Smooth muscle cell (in vitro differentiated cells): Measurements from ENCODE around the gene ATG7. TPM values are rescaled to one million over a fixed set of nuclear protein-coding genes. Genes with fewer than 3 reads are reported as not detected.

Experiments
- DNase-seq: peaks from one replicate; lab custom pipeline; 2025; ENCODE audit not compliant: unreplicated experiment; lab: John Stamatoyannopoulos, UW
- H2AFZ ChIP-seq: fragments of 200-600 bp; sonication (generic); 2 replicates; pipeline ENCODE4 v1.6.0; 2016; ENCODE audit warnings: antibody characterized with exemption, low read depth, mild to moderate bottlenecking
- H3F3A ChIP-seq: fragments of 200-600 bp; sonication (generic); 2 replicates; pipeline ENCODE4 v1.6.0; 2017; ENCODE audit warnings: antibody characterized with exemption, low read depth
- H3K27ac ChIP-seq: fragments of 200-600 bp; sonication (generic); 2 replicates; pipeline ENCODE4 v1.5.1; 2016; ENCODE audit warnings: low read depth, mild to moderate bottlenecking
- H3K27me3 ChIP-seq: fragments of 200-600 bp; sonication (generic); 2 replicates; pipeline ENCODE4 v1.6.1; 2016; ENCODE audit warnings: low read depth, mild to moderate bottlenecking
- H3K36me3 ChIP-seq: fragments of 200-600 bp; sonication (generic); 2 replicates; pipeline ENCODE4 v1.5.1; 2016; ENCODE audit warnings: low read depth
- H3K4me1 ChIP-seq: fragments of 200-600 bp; sonication (generic); 2 replicates; pipeline ENCODE4 v1.5.1; 2016; ENCODE audit warnings: low read depth
- H3K4me2 ChIP-seq: fragments of 200-600 bp; sonication (generic); 2 replicates; pipeline ENCODE4 v1.6.0; 2016; ENCODE audit warnings: mild to moderate bottlenecking
- H3K4me3 ChIP-seq: fragments of 200-600 bp; sonication (generic); 2 replicates; pipeline ENCODE4 v1.5.1; 2016; ENCODE audit warnings: mild to moderate bottlenecking
- H3K79me2 ChIP-seq: fragments of 200-600 bp; sonication (generic); 2 replicates; pipeline ENCODE4 v1.6.0; 2016; ENCODE audit warnings: low read depth, mild to moderate bottlenecking
- H3K9ac ChIP-seq: fragments of 200-600 bp; sonication (generic); 2 replicates; pipeline ENCODE4 v1.6.0; 2016; ENCODE audit warnings: low read depth
- H3K9me3 ChIP-seq: fragments of 200-600 bp; sonication (generic); replicated peaks from 2 replicates; pipeline ENCODE4 v1.5.1; 2016; ENCODE audit warnings: low read depth
- H4K20me1 ChIP-seq: fragments of 200-600 bp; sonication (generic); 2 replicates; pipeline ENCODE4 v1.6.0; 2016; ENCODE audit warnings: low read depth
- WGBS: methylation state at CpG from one replicate; pipeline ENCODE4 v1.1.7; 2016; ENCODE audit warnings: low lambda C conversion rate; 5-methylcytosine and 5-hydroxymethylcytosine counted together
- polyA plus RNA-seq: library from polyadenylated mRNA; unstranded; fragments of >200 nt; fragmentation: Nextera tagmentation; extraction: Ambion mirVana; gene quantifications from 2 replicates; pipeline ENCODE4 v1.2.1, GENCODE V29; 2016
- total RNA-seq: library from RNA; depleted of rRNA; stranded (reverse); fragments of >200 nt; gene quantifications from 2 replicates; pipeline ENCODE4 v1.2.3, GENCODE V29; 2014
- TF ChIP-seq, protein P1 (sequence below): fragments of 200-600 bp; sonication (generic); IDR thresholded peaks from 2 replicates; pipeline ENCODE4 v1.5.1; 2017; ENCODE audit warnings: borderline replicate concordance, mild to moderate bottlenecking, antibody characterized with exemption; ENCODE audit not compliant: insufficient read depth, poor library complexity, severe bottlenecking

Gene ATG7
- total and polyA plus RNA-seq, 2 experiments from 2014 or later = 19.4 to 40.3 TPM

GRCh38 chr3:11434563-11435096 lies 162.4 kb downstream of the ATG7 start:
- H3K36me3 ChIP-seq = no peaks in the 10 kb centered on the region
- no peaks in the 10 kb centered on the region for H3F3A ChIP-seq
- H2AFZ ChIP-seq = no peak overlapping the region
- H3K27ac ChIP-seq = peak overlapping the region; percentile 88
- no peak overlapping the region for H3K4me3 ChIP-seq
- 78% methylated on average over 6 of the region's 6 CpGs for WGBS
- no peaks in the 10 kb centered on the region for H3K27me3 ChIP-seq
- no peaks in the 10 kb centered on the region for H3K79me2 ChIP-seq
- no peaks in the 10 kb centered on the region for H3K9me3 ChIP-seq
- TF ChIP-seq, protein P1, sequence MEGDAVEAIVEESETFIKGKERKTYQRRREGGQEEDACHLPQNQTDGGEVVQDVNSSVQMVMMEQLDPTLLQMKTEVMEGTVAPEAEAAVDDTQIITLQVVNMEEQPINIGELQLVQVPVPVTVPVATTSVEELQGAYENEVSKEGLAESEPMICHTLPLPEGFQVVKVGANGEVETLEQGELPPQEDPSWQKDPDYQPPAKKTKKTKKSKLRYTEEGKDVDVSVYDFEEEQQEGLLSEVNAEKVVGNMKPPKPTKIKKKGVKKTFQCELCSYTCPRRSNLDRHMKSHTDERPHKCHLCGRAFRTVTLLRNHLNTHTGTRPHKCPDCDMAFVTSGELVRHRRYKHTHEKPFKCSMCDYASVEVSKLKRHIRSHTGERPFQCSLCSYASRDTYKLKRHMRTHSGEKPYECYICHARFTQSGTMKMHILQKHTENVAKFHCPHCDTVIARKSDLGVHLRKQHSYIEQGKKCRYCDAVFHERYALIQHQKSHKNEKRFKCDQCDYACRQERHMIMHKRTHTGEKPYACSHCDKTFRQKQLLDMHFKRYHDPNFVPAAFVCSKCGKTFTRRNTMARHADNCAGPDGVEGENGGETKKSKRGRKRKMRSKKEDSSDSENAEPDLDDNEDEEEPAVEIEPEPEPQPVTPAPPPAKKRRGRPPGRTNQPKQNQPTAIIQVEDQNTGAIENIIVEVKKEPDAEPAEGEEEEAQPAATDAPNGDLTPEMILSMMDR = no peak
- peak overlapping the region; percentile 22 for H3K9ac ChIP-seq
- no peaks in the 10 kb centered on the region for H4K20me1 ChIP-seq
- no peak for DNase-seq
- H3K4me2 ChIP-seq = peak overlapping the region; percentile 55
- H3K4me1 ChIP-seq = no peaks in the 10 kb centered on the region

GRCh38 chr3:11435440-11436165 lies 163.4 kb downstream of the ATG7 start:
- WGBS = 93% methylated on average over 7 of the region's 7 CpGs
- Histone ChIP-seq H3K9me3 (no peaks in the 10 kb centered on the region), H3K4me3 (no peak overlapping the region), H3K27ac (no peak overlapping the region), H3K36me3 (no peaks in the 10 kb centered on the region), H3F3A (no peaks in the 10 kb centered on the region), H2AFZ (no peak overlapping the region), H3K27me3 (no peaks in the 10 kb centered on the region), H4K20me1 (no peaks in the 10 kb centered on the region), H3K4me1 (no peaks in the 10 kb centered on the region), H3K9ac (no peak overlapping the region), H3K79me2 (no peaks in the 10 kb centered on the region), H3K4me2 (no peak overlapping the region)
- DNase-seq = no peak
- TF ChIP-seq, protein P1 = no peak

GRCh38 chr3:11436775-11437174 lies 164.6 kb downstream of the ATG7 start:
- Histone ChIP-seq H3K9ac (no peak overlapping the region), H2AFZ (no peak overlapping the region), H3K27me3 (no peaks in the 10 kb centered on the region), H3K27ac (no peak overlapping the region), H3K4me3 (no peak overlapping the region), H3K9me3 (no peaks in the 10 kb centered on the region), H3K79me2 (no peaks in the 10 kb centered on the region), H3F3A (no peaks in the 10 kb centered on the region), H3K4me2 (no peak overlapping the region), H3K4me1 (no peaks in the 10 kb centered on the region), H4K20me1 (no peaks in the 10 kb centered on the region), H3K36me3 (no peaks in the 10 kb centered on the region)
- WGBS = 61% methylated on average over 2 of the region's 2 CpGs
- DNase-seq = no peak
- TF ChIP-seq, protein P1 = no peak

DNA sequence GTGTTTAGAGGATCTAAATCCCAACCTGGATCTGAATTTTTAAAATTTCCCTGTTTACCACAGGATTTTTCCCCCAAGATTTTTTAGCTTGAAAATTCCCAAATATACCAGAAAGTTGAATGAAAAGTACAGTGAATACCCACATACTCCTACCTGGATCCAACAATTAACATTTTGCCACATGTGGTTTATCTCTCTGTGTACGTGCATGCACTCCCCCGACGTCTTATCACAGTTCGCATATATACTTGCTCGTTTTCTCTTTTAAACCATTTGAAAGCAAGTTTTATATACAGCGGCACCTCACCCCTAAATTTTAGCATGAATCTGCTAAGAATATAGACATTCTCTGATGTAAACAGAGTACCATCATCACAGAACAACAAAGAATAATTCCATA lies 165.3 kb downstream of the ATG7 start:
- TF ChIP-seq, protein P1 = no peak
- no peaks in the 10 kb centered on the region for H3K4me1 ChIP-seq
- H3K4me3 ChIP-seq = no peak overlapping the region
- DNase-seq = no peak
- H3K27ac ChIP-seq = no peak overlapping the region
- no peaks in the 10 kb centered on the region for H3K9me3 ChIP-seq
- no peak overlapping the region for H3K9ac ChIP-seq
- no peaks in the 10 kb centered on the region for H3K79me2 ChIP-seq
- no peaks in the 10 kb centered on the region for H4K20me1 ChIP-seq
- no peak overlapping the region for H2AFZ ChIP-seq
- WGBS = 98% methylated on average over 6 of the region's 6 CpGs
- H3K36me3 ChIP-seq = no peaks in the 10 kb centered on the region
- H3F3A ChIP-seq = no peaks in the 10 kb centered on the region
- no peaks in the 10 kb centered on the region for H3K27me3 ChIP-seq
- no peak overlapping the region for H3K4me2 ChIP-seq
